Choroid plexus epithelial cell (primary cell): Measurements from ENCODE around the gene CEP170.

Experiments
- DNase-seq: peaks from one replicate; pipeline ENCODE4 v3.0.0-alpha.2; 2010; ENCODE audit warnings: low read depth
- H3K4me3 ChIP-seq: 2 replicates; pipeline ENCODE4 v1.5.1; 2011; ENCODE audit warnings: low read depth, mild to moderate bottlenecking, control low read depth, low read length, moderate library complexity
- TF ChIP-seq, protein P1 (sequence below): conservative IDR thresholded peaks from 2 replicates; pipeline ENCODE4 v1.5.1; 2011; ENCODE audit warnings: low read depth, mild to moderate bottlenecking, control low read depth, inconsistent platforms, low read length, moderate library complexity

CEP170 gene

DNA sequence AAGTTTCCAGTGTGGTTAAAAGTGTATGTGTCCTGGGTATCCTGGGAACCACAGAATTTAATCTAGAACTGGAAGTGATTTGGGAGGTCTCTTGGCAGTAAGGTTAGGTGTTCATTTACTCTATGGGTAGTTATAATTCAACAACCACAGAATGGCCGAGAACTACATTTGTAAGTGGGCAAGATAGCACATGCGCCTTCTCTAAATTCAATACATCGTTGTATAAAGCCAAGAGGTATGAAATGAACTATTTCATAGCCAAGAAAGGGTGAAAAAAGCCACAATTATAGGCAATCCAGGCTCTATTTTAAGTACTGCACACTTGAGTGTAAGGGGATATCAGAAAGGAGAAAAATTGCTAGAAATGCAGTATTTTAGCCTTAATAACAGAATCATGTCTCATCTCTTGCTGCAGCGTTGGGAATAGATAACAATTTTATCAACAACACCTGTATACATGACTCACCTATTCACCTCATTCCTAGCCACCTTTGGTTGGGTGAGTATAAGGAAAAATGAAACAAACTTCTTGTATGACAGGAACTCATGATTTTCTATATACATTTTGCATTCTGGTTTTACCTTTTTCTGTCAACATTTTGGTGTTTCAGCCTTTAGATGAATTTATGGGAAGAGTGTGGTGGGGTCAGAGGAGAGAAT lies 5.3 kb upstream of the CEP170 start:
- no peak overlapping the region for H3K4me3 ChIP-seq
- TF ChIP-seq, protein P1, sequence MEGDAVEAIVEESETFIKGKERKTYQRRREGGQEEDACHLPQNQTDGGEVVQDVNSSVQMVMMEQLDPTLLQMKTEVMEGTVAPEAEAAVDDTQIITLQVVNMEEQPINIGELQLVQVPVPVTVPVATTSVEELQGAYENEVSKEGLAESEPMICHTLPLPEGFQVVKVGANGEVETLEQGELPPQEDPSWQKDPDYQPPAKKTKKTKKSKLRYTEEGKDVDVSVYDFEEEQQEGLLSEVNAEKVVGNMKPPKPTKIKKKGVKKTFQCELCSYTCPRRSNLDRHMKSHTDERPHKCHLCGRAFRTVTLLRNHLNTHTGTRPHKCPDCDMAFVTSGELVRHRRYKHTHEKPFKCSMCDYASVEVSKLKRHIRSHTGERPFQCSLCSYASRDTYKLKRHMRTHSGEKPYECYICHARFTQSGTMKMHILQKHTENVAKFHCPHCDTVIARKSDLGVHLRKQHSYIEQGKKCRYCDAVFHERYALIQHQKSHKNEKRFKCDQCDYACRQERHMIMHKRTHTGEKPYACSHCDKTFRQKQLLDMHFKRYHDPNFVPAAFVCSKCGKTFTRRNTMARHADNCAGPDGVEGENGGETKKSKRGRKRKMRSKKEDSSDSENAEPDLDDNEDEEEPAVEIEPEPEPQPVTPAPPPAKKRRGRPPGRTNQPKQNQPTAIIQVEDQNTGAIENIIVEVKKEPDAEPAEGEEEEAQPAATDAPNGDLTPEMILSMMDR: no peak
- DNase-seq: no peak

GRCh38 chr1:243258731-243259130 lies 3.6 kb upstream of the CEP170 start:
- H3K4me3 ChIP-seq: no peak overlapping the region
- TF ChIP-seq, protein P1: no peak
- DNase-seq: no peak

- peak overlapping the region; percentile 29 for H3K4me3 ChIP-seq
- no peak for DNase-seq
- TF ChIP-seq, protein P1: no peak
Measured at GRCh38 chr1:243257189-243257588, 2.1 kb upstream of the CEP170 start.

DNA sequence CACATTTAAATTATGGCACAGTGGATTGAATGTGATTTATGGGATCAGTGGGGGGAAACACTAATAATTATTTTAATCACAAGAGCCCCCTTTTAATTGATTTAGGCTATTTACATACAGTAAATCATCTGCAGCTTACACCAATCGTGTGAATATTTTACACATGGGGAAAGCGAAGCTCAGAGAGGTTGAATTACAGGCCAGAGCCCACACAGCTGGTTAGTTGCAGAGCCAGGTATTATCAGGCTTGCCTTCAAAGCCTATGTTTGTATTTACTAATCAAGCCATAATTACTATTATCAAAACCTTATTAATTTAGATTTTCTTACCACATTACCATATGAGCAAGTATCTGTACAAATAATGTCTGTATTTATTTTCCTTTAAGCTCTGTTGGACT lies 1.5 kb upstream of the CEP170 start:
- DNase-seq: no peak
- TF ChIP-seq, protein P1: no peak
- peak overlapping the region; percentile 63 for H3K4me3 ChIP-seq

DNA sequence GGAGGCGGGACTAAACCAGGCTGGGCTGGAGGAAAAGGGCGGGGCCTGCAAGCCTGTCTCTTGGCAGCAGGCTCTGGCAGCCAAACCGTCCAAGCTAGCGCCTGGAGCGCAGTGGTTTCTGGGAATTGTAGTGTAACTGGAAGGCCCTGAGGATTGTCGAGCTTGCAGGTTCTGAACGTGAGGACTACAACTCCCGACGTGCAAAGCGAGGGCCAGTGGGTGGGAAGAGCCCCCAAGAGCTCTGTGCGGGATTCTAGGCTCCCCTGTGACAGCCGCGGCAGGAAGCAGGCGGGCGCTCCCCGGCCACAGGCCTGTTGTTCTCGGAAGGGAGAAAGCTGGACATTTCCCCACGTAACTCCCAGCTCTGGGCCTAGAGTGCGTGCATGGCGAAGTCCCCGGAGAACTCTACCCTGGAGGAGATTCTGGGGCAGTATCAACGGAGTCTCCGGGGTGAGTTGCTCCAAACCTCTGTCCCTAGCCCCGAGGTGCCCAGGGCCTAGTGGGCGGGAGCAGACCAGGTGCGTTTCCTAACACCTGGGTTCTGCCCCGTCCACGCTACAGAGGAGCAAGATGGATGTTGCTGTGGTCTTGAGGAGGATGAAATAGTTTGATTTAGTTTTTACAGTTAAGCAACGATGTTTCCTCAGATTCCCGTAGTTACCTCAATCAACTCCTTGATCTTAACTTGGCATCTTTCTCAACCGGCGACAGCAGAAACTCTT lies 871 bp upstream of the CEP170 start, which contains the start of gene SDCCAG8:
Gene SDCCAG8, plus strand, starts transcription at position 251 of the 722 bp plus-strand sequence. Its CDS starts 133 bp downstream, at position 384.
- TF ChIP-seq, protein P1: no peak
- DNase-seq: peak; percentile 100

DNA sequence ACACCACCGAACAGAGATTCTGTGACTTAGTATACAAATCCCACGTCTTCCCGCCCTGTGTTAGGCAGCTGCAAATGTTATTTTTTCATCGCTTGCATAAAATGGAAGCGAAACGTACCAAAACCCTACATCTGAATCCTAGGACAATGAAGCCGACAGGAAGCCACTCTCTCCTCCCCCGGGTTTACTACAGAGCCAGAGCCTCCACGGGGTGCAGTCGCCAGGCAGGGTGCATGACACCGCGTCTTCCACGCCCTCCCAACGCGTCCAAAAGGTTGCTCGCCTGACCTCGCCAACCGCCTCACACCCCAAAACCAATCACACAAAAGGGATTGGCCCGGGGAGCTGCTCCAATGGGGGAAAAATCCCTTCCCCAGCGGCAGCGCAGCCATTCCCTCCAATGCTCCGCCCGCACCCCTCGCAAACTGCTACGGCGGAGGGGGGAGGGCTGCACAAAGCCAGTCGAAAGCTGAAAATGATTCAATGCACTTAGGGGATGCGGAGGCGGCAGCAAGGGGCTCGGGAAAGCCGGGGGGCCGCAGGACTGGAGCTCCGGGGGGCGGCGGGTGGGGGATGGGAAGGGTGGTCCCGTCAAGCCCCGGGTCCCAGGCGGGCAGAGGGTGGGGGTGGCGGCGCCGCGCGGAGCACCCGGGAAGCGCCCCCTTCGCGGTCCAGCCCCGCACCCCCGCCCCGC lies 701 bp downstream of the CEP170 start:
- H3K4me3 ChIP-seq: peak overlapping the region; percentile 89
- peak; percentile 71 for DNase-seq
- TF ChIP-seq, protein P1: no peak

More for the DNA sequence above, 871 bp upstream of the CEP170 start, which contains the start of gene SDCCAG8:
- H3K4me3 ChIP-seq: peak within 1 kb of the TSS; percentile 89
